Measurements from ENCODE around the gene GET3.
A peak's percentile ranks its signal among the peaks of the same experiment; 100 is the strongest.

The GET3 gene

GRCh38 chr19:12782424-12783290, 45.4 kb downstream of the GET3 start:
- in situ Hi-C loops (cut with HindIII; ENCODE audit: low pct_unique_long_range_greater_than_20kb, low sequenced_read_pairs), result no loop called here
- DNase-seq (ENCODE audit: low read depth in 1 of 2, low spot score in 1 of 2), result peak in 1 of 2 experiments; percentile 86
- TF ChIP-seq JUND (IDR thresholded peaks at IDR 0.05; ENCODE audit: low read depth), result no peak

GRCh38 chr19:12783291-12783848, 46.1 kb downstream of the GET3 start:
- no peak for DNase-seq (ENCODE audit: low read depth in 1 of 2, low spot score in 1 of 2)
- no peak for TF ChIP-seq JUND (IDR thresholded peaks at IDR 0.05; ENCODE audit: low read depth)
- in situ Hi-C loops (cut with HindIII; ENCODE audit: low pct_unique_long_range_greater_than_20kb, low sequenced_read_pairs), result no loop called here

GRCh38 chr19:12783849-12784393, 46.6 kb downstream of the GET3 start:
- in situ Hi-C loops (cut with HindIII; ENCODE audit: low pct_unique_long_range_greater_than_20kb, low sequenced_read_pairs), result no loop called here
- DNase-seq (ENCODE audit: low read depth in 1 of 2, low spot score in 1 of 2), result peak in 1 of 2 experiments; percentile 82
- TF ChIP-seq JUND (IDR thresholded peaks at IDR 0.05; ENCODE audit: low read depth), result no peak

- no peak for DNase-seq (ENCODE audit: low read depth in 1 of 2, low spot score in 1 of 2)
- no peak for TF ChIP-seq JUND (IDR thresholded peaks at IDR 0.05; ENCODE audit: low read depth)
- in situ Hi-C loops (cut with HindIII; ENCODE audit: low pct_unique_long_range_greater_than_20kb, low sequenced_read_pairs), result no loop called here
These were observed 47.1 kb downstream of the GET3 start for GRCh38 chr19:12784394-12784870.

GRCh38 chr19:12784871-12785430, 47.7 kb downstream of the GET3 start:
- in situ Hi-C loops (cut with HindIII; ENCODE audit: low pct_unique_long_range_greater_than_20kb, low sequenced_read_pairs), result no loop called here
- TF ChIP-seq JUND (IDR thresholded peaks at IDR 0.05; ENCODE audit: low read depth), result no peak
- no peak for DNase-seq (ENCODE audit: low read depth in 1 of 2, low spot score in 1 of 2)

- in situ Hi-C loops (cut with HindIII; ENCODE audit: low pct_unique_long_range_greater_than_20kb, low sequenced_read_pairs), result no loop called here
- TF ChIP-seq JUND (IDR thresholded peaks at IDR 0.05; ENCODE audit: low read depth), result no peak
- no peak for DNase-seq (ENCODE audit: low read depth in 1 of 2, low spot score in 1 of 2)
These were observed 48.2 kb downstream of the GET3 start for GRCh38 chr19:12785431-12786031.

GRCh38 chr19:12786141-12786870, 49.0 kb downstream of the GET3 start:
- DNase-seq (ENCODE audit: low read depth in 1 of 2, low spot score in 1 of 2), result peak; percentile 66 to 84
- in situ Hi-C loops (cut with HindIII; ENCODE audit: low pct_unique_long_range_greater_than_20kb, low sequenced_read_pairs), result no loop called here
- no peak for TF ChIP-seq JUND (IDR thresholded peaks at IDR 0.05; ENCODE audit: low read depth)

GRCh38 chr19:12786952-12787351, 49.7 kb downstream of the GET3 start:
- in situ Hi-C loops (cut with HindIII; ENCODE audit: low pct_unique_long_range_greater_than_20kb, low sequenced_read_pairs), result no loop called here
- TF ChIP-seq JUND (IDR thresholded peaks at IDR 0.05; ENCODE audit: low read depth), result no peak
- DNase-seq (ENCODE audit: low read depth in 1 of 2, low spot score in 1 of 2), result no peak

GRCh38 chr19:12787458-12787857, 50.2 kb downstream of the GET3 start:
- no peak for DNase-seq (ENCODE audit: low read depth in 1 of 2, low spot score in 1 of 2)
- TF ChIP-seq JUND (IDR thresholded peaks at IDR 0.05; ENCODE audit: low read depth), result no peak
- in situ Hi-C loops (cut with HindIII; ENCODE audit: low pct_unique_long_range_greater_than_20kb, low sequenced_read_pairs), result no loop called here

GRCh38 chr19:12788042-12788681, 50.9 kb downstream of the GET3 start:
- in situ Hi-C loops (cut with HindIII; ENCODE audit: low pct_unique_long_range_greater_than_20kb, low sequenced_read_pairs), result no loop called here
- TF ChIP-seq JUND (IDR thresholded peaks at IDR 0.05; ENCODE audit: low read depth), result no peak
- DNase-seq (ENCODE audit: low read depth in 1 of 2, low spot score in 1 of 2), result no peak

- in situ Hi-C loops (cut with HindIII; ENCODE audit: low pct_unique_long_range_greater_than_20kb, low sequenced_read_pairs), result no loop called here
- DNase-seq (ENCODE audit: low read depth in 1 of 2, low spot score in 1 of 2), result peak in 1 of 2 experiments; percentile 54
- TF ChIP-seq JUND (IDR thresholded peaks at IDR 0.05; ENCODE audit: low read depth), result no peak
These were observed 51.4 kb downstream of the GET3 start for GRCh38 chr19:12788682-12789097.

All from T47D (cell line).